Measurements from ENCODE around the gene TCTN2.

- TF ChIP-seq CTCF (IDR thresholded peaks at IDR 0.05) (no peak), POLR2A (IDR thresholded peaks at IDR 0.05) (no peak)
Measured at GRCh38 chr12:123749355-123749754, 78.4 kb downstream of the TCTN2 start.
